Panc1 (cell line): Measurements from ENCODE around the gene NAA25.

Experiments
- CTCF ChIP-seq: fragments of 450-650 bp; IDR thresholded peaks from 2 replicates; pipeline ENCODE4 v1.5.1; 2017; ENCODE audit warnings: mild to moderate bottlenecking
- POLR2AphosphoS5 ChIP-seq: IDR thresholded peaks from 2 replicates; pipeline ENCODE4 v1.6.1; 2012; ENCODE audit warnings: mild to moderate bottlenecking, low read depth, low read length, moderate library complexity
- SIN3A ChIP-seq: IDR thresholded peaks from 2 replicates; pipeline ENCODE4 v1.6.1; 2012; ENCODE audit warnings: low read depth, mild to moderate bottlenecking, low read length, moderate library complexity, borderline replicate concordance; ENCODE audit not compliant: insufficient read depth
- TF ChIP-seq, protein P1 (sequence below), 2 experiments: IDR thresholded peaks; 2 replicates each; pipeline ENCODE4 v1.6.1; 2011 to 2012; ENCODE audit warnings: low read depth in 2 of 2, control low read depth in 1 of 2, low read length in 1 of 2, mild to moderate bottlenecking in 1 of 2, moderate library complexity in 1 of 2; ENCODE audit not compliant: insufficient read depth in 1 of 2

DNA sequence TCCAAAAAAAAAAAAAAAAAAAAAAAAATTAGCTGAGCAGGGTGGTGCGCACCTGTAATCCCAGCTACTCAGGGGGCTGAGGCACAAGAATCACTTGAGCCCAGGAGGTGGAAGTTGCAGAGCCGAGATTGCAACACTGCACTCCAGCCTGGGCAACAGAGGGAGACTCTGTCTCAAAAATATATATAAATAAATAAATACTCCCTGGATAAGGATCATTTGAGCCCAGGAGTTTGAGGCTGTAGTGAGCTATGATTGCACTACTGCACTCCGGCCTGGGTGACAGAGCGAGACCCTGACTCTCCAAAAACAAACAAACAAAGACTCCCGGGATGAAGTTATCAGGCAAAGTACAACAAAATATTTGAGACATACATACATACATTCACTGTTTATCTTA is 3.3 kb upstream of the NAA25 start:
- TF ChIP-seq CTCF (no peak), SIN3A (no peak), POLR2AphosphoS5 (no peak)
- TF ChIP-seq, protein P1, sequence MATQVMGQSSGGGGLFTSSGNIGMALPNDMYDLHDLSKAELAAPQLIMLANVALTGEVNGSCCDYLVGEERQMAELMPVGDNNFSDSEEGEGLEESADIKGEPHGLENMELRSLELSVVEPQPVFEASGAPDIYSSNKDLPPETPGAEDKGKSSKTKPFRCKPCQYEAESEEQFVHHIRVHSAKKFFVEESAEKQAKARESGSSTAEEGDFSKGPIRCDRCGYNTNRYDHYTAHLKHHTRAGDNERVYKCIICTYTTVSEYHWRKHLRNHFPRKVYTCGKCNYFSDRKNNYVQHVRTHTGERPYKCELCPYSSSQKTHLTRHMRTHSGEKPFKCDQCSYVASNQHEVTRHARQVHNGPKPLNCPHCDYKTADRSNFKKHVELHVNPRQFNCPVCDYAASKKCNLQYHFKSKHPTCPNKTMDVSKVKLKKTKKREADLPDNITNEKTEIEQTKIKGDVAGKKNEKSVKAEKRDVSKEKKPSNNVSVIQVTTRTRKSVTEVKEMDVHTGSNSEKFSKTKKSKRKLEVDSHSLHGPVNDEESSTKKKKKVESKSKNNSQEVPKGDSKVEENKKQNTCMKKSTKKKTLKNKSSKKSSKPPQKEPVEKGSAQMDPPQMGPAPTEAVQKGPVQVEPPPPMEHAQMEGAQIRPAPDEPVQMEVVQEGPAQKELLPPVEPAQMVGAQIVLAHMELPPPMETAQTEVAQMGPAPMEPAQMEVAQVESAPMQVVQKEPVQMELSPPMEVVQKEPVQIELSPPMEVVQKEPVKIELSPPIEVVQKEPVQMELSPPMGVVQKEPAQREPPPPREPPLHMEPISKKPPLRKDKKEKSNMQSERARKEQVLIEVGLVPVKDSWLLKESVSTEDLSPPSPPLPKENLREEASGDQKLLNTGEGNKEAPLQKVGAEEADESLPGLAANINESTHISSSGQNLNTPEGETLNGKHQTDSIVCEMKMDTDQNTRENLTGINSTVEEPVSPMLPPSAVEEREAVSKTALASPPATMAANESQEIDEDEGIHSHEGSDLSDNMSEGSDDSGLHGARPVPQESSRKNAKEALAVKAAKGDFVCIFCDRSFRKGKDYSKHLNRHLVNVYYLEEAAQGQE (IDR thresholded peaks at IDR 0.05; ENCODE audit: insufficient read depth in 1 of 2, low read depth in 2 of 2, low read length in 1 of 2) = no peak
